AG04449 (cell line): ENCODE measurements around the gene OR4L1.

Experiments
- CTCF ChIA-PET: fragments of 350-600 bp; formaldehyde crosslinking; extraction: SDS; loops from one replicate; lab custom pipeline; 2021; ENCODE audit warnings: antibody characterized with exemption; lab: Yijun Ruan, JAX
- POLR2A ChIA-PET: fragments of 400-600, 350-600 bp; formaldehyde crosslinking; extraction: SDS; loops from one replicate; lab custom pipeline; 2020; ENCODE audit warnings: antibody characterized with exemption, inconsistent platforms; lab: Yijun Ruan, JAX
- DNase-seq: peaks from one replicate; pipeline ENCODE4 v3.0.0-alpha.2; 2010; ENCODE audit warnings: low read depth, low spot score
- H3K4me3 ChIP-seq: 2 replicates; pipeline ENCODE4 v1.5.1; 2011; ENCODE audit warnings: low read depth, mild to moderate bottlenecking, control low read depth, low read length
- CTCF ChIP-seq: IDR thresholded peaks from one replicate; pipeline ENCODE4 v1.5.1; 2011; ENCODE audit warnings: mild to moderate bottlenecking, moderate library complexity, low read length, control low read depth, inconsistent platforms; ENCODE audit not compliant: insufficient read depth; ENCODE audit errors: missing control alignments

OR4L1 gene

GRCh38 chr14:20059745-20060144 lies at the start of gene OR4L1:
Gene OR4L1 (plus strand): TSS chr14:20060045. CDS start chr14:20060045, 0 bp downstream.
- H3K4me3 ChIP-seq, result no peak within 1 kb of the TSS
- no peak for DNase-seq
- POLR2A ChIA-PET, result no interaction called here
- TF ChIP-seq CTCF, result no peak
- CTCF ChIA-PET, result no interaction called here

GRCh38 chr14:20019257-20019865 lies 40.5 kb upstream of the OR4L1 start, which contains the start of gene OR4K14:
Gene OR4K14 (minus strand): TSS chr14:20019307. CDS start chr14:20015193, 4,114 bp downstream.
- TF ChIP-seq CTCF, result no peak
- CTCF ChIA-PET, result no interaction called here
- POLR2A ChIA-PET, result no interaction called here
- H3K4me3 ChIP-seq, result no peak within 1 kb of the TSS
- no peak for DNase-seq

GRCh38 chr14:20031058-20031457 lies 28.8 kb upstream of the OR4L1 start:
- no peak overlapping the region for H3K4me3 ChIP-seq
- no peak for TF ChIP-seq CTCF
- POLR2A ChIA-PET, result no interaction called here
- DNase-seq, result no peak
- CTCF ChIA-PET, result no interaction called here

- no peak for TF ChIP-seq CTCF
- no peak for DNase-seq
- no peak overlapping the region for H3K4me3 ChIP-seq
- CTCF ChIA-PET, result no interaction called here
- POLR2A ChIA-PET, result no interaction called here
These were observed 24.4 kb upstream of the OR4L1 start for GRCh38 chr14:20035449-20035848.

- ChIA-PET POLR2A (no interaction called here), CTCF (no interaction called here)
- no peak for TF ChIP-seq CTCF
These were observed 23.9 kb upstream of the OR4L1 start, which contains the start of gene OR4K13 for GRCh38 chr14:20035938-20036337. Gene OR4K13 (minus strand): TSS chr14:20036038. CDS start chr14:20034758, 1,280 bp downstream.

GRCh38 chr14:20044243-20044642 lies 15.6 kb upstream of the OR4L1 start:
- H3K4me3 ChIP-seq, result no peak overlapping the region
- no peak for TF ChIP-seq CTCF
- ChIA-PET POLR2A (no interaction called here), CTCF (no interaction called here)
- DNase-seq, result no peak

More at GRCh38 chr14:20035938-20036337, 23.9 kb upstream of the OR4L1 start, which contains the start of gene OR4K13:
- DNase-seq, result no peak
- H3K4me3 ChIP-seq, result no peak within 1 kb of the TSS
